GM12878 (cell line): ENCODE data around the gene PTPRD. TPM values are rescaled to one million over a fixed set of nuclear protein-coding genes. Genes with fewer than 3 reads are reported as not detected.

Experiments
- ATAC-seq: fragments of 200-7000 bp; cut with Tn5 transposase; 3 replicates; pipeline ENCODE4 v1.9.1; 2020; ENCODE audit warnings: mild to moderate bottlenecking, moderate library complexity
- BruUV-seq: library from RNA; stranded (reverse); fragments of 400-500 nt; replicated peaks from 2 replicates; lab custom pipeline; 2021; lab: Mats Ljungman, UMichigan
- CTCF ChIA-PET: fragments of 300-600 bp; sonication (Branson Sonifier 250); formaldehyde crosslinking; extraction: SDS; loops from one replicate; lab custom pipeline; 2021; ENCODE audit warnings: inconsistent platforms; lab: Yijun Ruan, JAX
- POLR2A ChIA-PET: fragments of 350-600 bp; formaldehyde crosslinking; extraction: SDS; loops from one replicate; lab custom pipeline; 2021; ENCODE audit warnings: inconsistent platforms; lab: Charles Lee
- RAD21 ChIA-PET: fragments of 300-600 bp; sonication (Branson Sonifier 250); formaldehyde crosslinking; loops from one replicate; lab custom pipeline; 2023; ENCODE audit warnings: antibody characterized with exemption; ENCODE audit not compliant: unreplicated experiment; lab: Charles Lee
- SMC1A ChIA-PET: fragments of 300-600 bp; sonication (Branson Sonifier 250); formaldehyde crosslinking; loops from one replicate; lab custom pipeline; 2023; ENCODE audit not compliant: unreplicated experiment, uncharacterized antibody; lab: Charles Lee
- DNase-seq: peaks from one replicate; pipeline ENCODE4 v3.0.0-alpha.2; 2011; ENCODE audit warnings: low read depth, low spot score
- FAIRE-seq: peaks from 3 replicates; lab custom pipeline; 2011; peaks lifted over from hg19 to GRCh38; lab: Jason Lieb, UNC
- H2AFZ ChIP-seq: 2 replicates; pipeline ENCODE4 v1.6.0; 2011; ENCODE audit warnings: low read depth, low read length, control low read depth; ENCODE audit not compliant: control insufficient read depth
- H3K27ac ChIP-seq: 2 replicates; pipeline ENCODE4 v1.5.1; 2011; ENCODE audit warnings: control low read depth; ENCODE audit not compliant: control insufficient read depth, insufficient read depth
- H3K27me3 ChIP-seq, 2 experiments: replicated peaks in 1 of 2; 2 replicates each; pipeline versions ENCODE4 v1.6.0 to v1.6.1; 2011; ENCODE audit warnings: low read length in 1 of 2; ENCODE audit not compliant: control insufficient read depth in 2 of 2, insufficient read depth in 2 of 2
- H3K36me3 ChIP-seq, 2 experiments: 2 replicates each; pipeline ENCODE4 v1.5.1; 2011; ENCODE audit warnings: low read length in 1 of 2; ENCODE audit not compliant: control insufficient read depth in 2 of 2, insufficient read depth in 2 of 2
- H3K4me1 ChIP-seq: 2 replicates; pipeline ENCODE4 v1.6.1; 2011; ENCODE audit warnings: mild to moderate bottlenecking, low read length, moderate library complexity, mixed read lengths; ENCODE audit not compliant: control insufficient read depth, insufficient read depth
- H3K4me2 ChIP-seq: 2 replicates; pipeline ENCODE4 v1.6.0; 2011; ENCODE audit warnings: control low read depth; ENCODE audit not compliant: control insufficient read depth, insufficient read depth
- H3K4me3 ChIP-seq: fragments of 200-600 bp; sonication (generic); 2 replicates; pipeline ENCODE4 v1.5.1; 2016
- H3K79me2 ChIP-seq: 2 replicates; pipeline ENCODE4 v1.6.0; 2011; ENCODE audit warnings: low read length; ENCODE audit not compliant: control insufficient read depth, insufficient read depth
- H3K9ac ChIP-seq: 2 replicates; pipeline ENCODE4 v1.8.0; 2011; ENCODE audit warnings: low read length, control low read depth, mixed read lengths; ENCODE audit not compliant: control insufficient read depth, insufficient read depth
- H3K9me3 ChIP-seq: replicated peaks from 3 replicates; pipeline ENCODE4 v1.5.1; 2011; ENCODE audit warnings: mild to moderate bottlenecking, low read length; ENCODE audit not compliant: control insufficient read depth, insufficient read depth
- H4K20me1 ChIP-seq: 2 replicates; pipeline ENCODE4 v1.6.0; 2011; ENCODE audit not compliant: control insufficient read depth, insufficient read depth
- ATF7 ChIP-seq: fragments of 450-650 bp; IDR thresholded peaks from 2 replicates; pipeline ENCODE4 v1.6.1; 2016; ENCODE audit warnings: low read depth, mild to moderate bottlenecking
- CREB1 ChIP-seq: IDR thresholded peaks from 2 replicates; pipeline ENCODE4 v1.6.1; 2012; ENCODE audit warnings: low read depth, mild to moderate bottlenecking, inconsistent platforms
- EGR1 ChIP-seq, 2 experiments: IDR thresholded peaks; 1 replicate in 1 of 2; 2 replicates in 1 of 2; pipeline ENCODE4 v1.6.1; 2011 to 2012; ENCODE audit warnings: low read depth in 2 of 2, low read length in 2 of 2, borderline replicate concordance in 1 of 2, mild to moderate bottlenecking in 1 of 2, moderate library complexity in 1 of 2
- LARP7 ChIP-seq: fragments of 450-650 bp; IDR thresholded peaks from 2 replicates; pipeline ENCODE4 v1.6.1; 2017; ENCODE audit warnings: mild to moderate bottlenecking
- MTA3 ChIP-seq: IDR thresholded peaks from 2 replicates; pipeline ENCODE4 v1.6.1; 2012; ENCODE audit warnings: low read length, inconsistent platforms, borderline replicate concordance
- NKRF ChIP-seq: fragments of 450-650 bp; conservative IDR thresholded peaks from 2 replicates; pipeline ENCODE4 v1.6.1; 2017; ENCODE audit warnings: mild to moderate bottlenecking, moderate library complexity
- POLR2AphosphoS5 ChIP-seq: IDR thresholded peaks from 2 replicates; pipeline ENCODE4 v1.6.1; 2011; ENCODE audit warnings: mild to moderate bottlenecking, low read length, inconsistent platforms
- RAD51 ChIP-seq: fragments of 450-650 bp; IDR thresholded peaks from 2 replicates; pipeline ENCODE4 v1.6.1; 2016; ENCODE audit warnings: moderate library complexity, mild to moderate bottlenecking, inconsistent platforms
- RELB ChIP-seq: fragments of 450-650 bp; IDR thresholded peaks from 2 replicates; pipeline ENCODE4 v1.6.1; 2017; ENCODE audit warnings: low read depth, mild to moderate bottlenecking, moderate library complexity
- RFX5 ChIP-seq: IDR thresholded peaks from 2 replicates; pipeline ENCODE4 v1.6.1; 2011; ENCODE audit warnings: low read depth, low read length, improper control_type of control experiment
- SMAD1 ChIP-seq: fragments of 450-650 bp; IDR thresholded peaks from 2 replicates; pipeline ENCODE4 v1.6.1; 2018; ENCODE audit warnings: mild to moderate bottlenecking, low read depth; ENCODE audit not compliant: partially characterized antibody
- SRF ChIP-seq, 2 experiments: IDR thresholded peaks; 2 replicates each; pipeline ENCODE4 v1.6.1; 2011; ENCODE audit warnings: low read depth in 2 of 2, low read length in 2 of 2, mild to moderate bottlenecking in 1 of 2, moderate library complexity in 1 of 2
- TBL1XR1 ChIP-seq: IDR thresholded peaks from 2 replicates; pipeline ENCODE4 v1.6.1; 2012; ENCODE audit warnings: low read depth, low read length, improper control_type of control experiment
- YY1 ChIP-seq: IDR thresholded peaks from 2 replicates; pipeline ENCODE4 v1.6.1; 2011; ENCODE audit warnings: low read depth, mild to moderate bottlenecking, low read length
- ZNF24 ChIP-seq: fragments of 450-650 bp; IDR thresholded peaks from 2 replicates; pipeline ENCODE4 v1.6.1; 2017; ENCODE audit warnings: antibody characterized with exemption, mild to moderate bottlenecking
- WGBS: methylation state at CpG from one replicate; pipeline ENCODE4 v1.1.6; 2016; ENCODE audit warnings: low lambda C conversion rate; ENCODE audit not compliant: insufficient replicate concordance, insufficient coverage; ENCODE audit errors: missing lambda C conversion rate; 5-methylcytosine and 5-hydroxymethylcytosine counted together
- in situ Hi-C: fragments of 300-500 bp; cut with MboI; formaldehyde crosslinking; loops from 9 replicates; pipeline ENCODE4 v1.14.3; 2018; ENCODE audit warnings: mixed read lengths
- intact Hi-C: fragments of 100-400 bp; cut with micrococcal nuclease; formaldehyde crosslinking; loops from one replicate; pipeline ENCODE4 v1.14.2; 2022; ENCODE audit not compliant: unreplicated experiment
- polyA plus RNA-seq, 11 experiments: library from polyadenylated mRNA; depleted of rRNA in 4 of 11; unstranded in 6 of 11; stranded (reverse) in 5 of 11; fragments of >200 nt; fragmentation: Nextera tagmentation in 4 of 11; fragmentation: Illumina TruSeq in 1 of 11; extraction: Ambion mirVana in 4 of 11; extraction: Trizol in 1 of 11; gene quantifications; 1 replicate in 1 of 11; 2 replicates in 10 of 11; pipeline versions ENCODE4 v1.2.1 to v1.2.3, GENCODE V29; 2011 to 2016; ENCODE audit warnings: inconsistent platforms in 2 of 11, missing spikeins in 2 of 11, low read depth in 1 of 11
- total RNA-seq, 4 experiments: library from RNA; depleted of rRNA in 3 of 4; stranded (reverse); fragments of >200 nt in 3 of 4; fragmentation: Illumina TruSeq in 1 of 4; extraction: Trizol in 1 of 4; gene quantifications; 2 replicates each; pipeline versions ENCODE4 v1.2.1 to v1.2.3, GENCODE V29; 2013 to 2021

Gene PTPRD
- total and polyA plus RNA-seq, 10 of the 15 experiments (the other 5 are each of a cell fraction or from before 2014, with no cell fraction given), result under 0.01 to 0.05 (median 0.01) TPM; not detected in 7

GRCh38 chr9:10251490-10251889 is 361.3 kb downstream of the PTPRD start:
- no peak overlapping the region for H3K4me3 ChIP-seq
- no peak overlapping the region for H3K27ac ChIP-seq
- H3K27me3 ChIP-seq, result no peaks in the 10 kb centered on the region
- intact Hi-C loops, result loop anchor here (10.0 kb wide), 1 partner anchor 63 kb away; no protein-coding TSS in a partner anchor
- DNase-seq (no peak), ATAC-seq (no peak), FAIRE-seq (no peak)
- POLR2A ChIA-PET, result interaction anchor here (0.6 kb wide), 1 partner anchor 172 kb away, joined by 7 read pairs; no protein-coding TSS in a partner anchor
- no peaks in the 10 kb centered on the region for H4K20me1 ChIP-seq
- H3K9ac ChIP-seq, result no peak overlapping the region
- H3K9me3 ChIP-seq, result no peaks in the 10 kb centered on the region
- 68% methylated on average over 1 of the region's 1 CpG for WGBS
- in situ Hi-C loops, result no loop called here
- TF ChIP-seq ZNF24 (no peak), RAD51 (no peak), POLR2AphosphoS5 (no peak)
- no peaks in the 10 kb centered on the region for H3K36me3 ChIP-seq
- BruUV-seq, result no TSS peak
- H3K4me2 ChIP-seq, result no peak overlapping the region
- RAD21 ChIA-PET, result no interaction called here
- SMC1A ChIA-PET, result no interaction called here
- H2AFZ ChIP-seq, result no peak overlapping the region
- no peaks in the 10 kb centered on the region for H3K4me1 ChIP-seq
- CTCF ChIA-PET, result no interaction called here
- H3K79me2 ChIP-seq, result no peaks in the 10 kb centered on the region

DNA sequence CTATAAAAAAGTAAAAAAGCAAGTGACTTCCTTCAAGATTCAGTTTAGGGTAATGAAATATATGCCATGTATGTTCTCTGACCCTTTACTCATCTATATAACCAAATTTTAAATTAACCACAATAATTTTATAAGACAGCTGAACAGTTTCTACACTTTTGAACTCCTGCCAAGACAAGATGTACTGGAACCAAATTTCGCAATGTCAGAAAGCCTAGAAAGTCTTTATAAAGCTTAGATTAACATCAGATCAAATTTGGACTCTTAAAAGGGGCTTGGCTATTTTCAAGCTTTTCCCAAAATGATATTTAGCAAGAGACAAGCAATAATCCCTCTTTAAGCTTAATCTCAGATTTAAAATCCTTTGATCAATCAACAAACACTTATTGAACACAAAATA is 362.6 kb downstream of the PTPRD start:
- ChIA-PET POLR2A (no interaction called here), SMC1A (no interaction called here), CTCF (interaction anchor here (1.2 kb wide), 1 partner anchor 183 kb away, joined by 3 read pairs; no protein-coding TSS in a partner anchor), RAD21 (no interaction called here)
- H3K4me2 ChIP-seq, result no peak overlapping the region
- no peaks in the 10 kb centered on the region for H3K79me2 ChIP-seq
- no peak for ATAC-seq
- H3K4me3 ChIP-seq, result no peak overlapping the region
- H3K9me3 ChIP-seq, result no peaks in the 10 kb centered on the region
- H3K36me3 ChIP-seq, result no peaks in the 10 kb centered on the region
- H2AFZ ChIP-seq, result no peak overlapping the region
- intact Hi-C loops, result loop anchor here (10.0 kb wide), 1 partner anchor 65 kb away; no protein-coding TSS in a partner anchor
- in situ Hi-C loops, result no loop called here
- no peaks in the 10 kb centered on the region for H4K20me1 ChIP-seq
- FAIRE-seq, result no peak
- BruUV-seq, result no TSS peak
- no peak for DNase-seq
- 4% methylated on average over 1 of the region's 1 CpG for WGBS
- H3K9ac ChIP-seq, result no peak overlapping the region
- no peaks in the 10 kb centered on the region for H3K4me1 ChIP-seq
- no peak overlapping the region for H3K27ac ChIP-seq
- no peaks in the 10 kb centered on the region for H3K27me3 ChIP-seq
- no peak for TF ChIP-seq ATF7
- TF ChIP-seq TBL1XR1, result no peak
- no peak for TF ChIP-seq LARP7
- TF ChIP-seq MTA3, result no peak
- TF ChIP-seq NKRF, result no peak
- TF ChIP-seq SRF (IDR thresholded peaks at IDR 0.05; ENCODE audit: low read depth in 2 of 2, low read length in 2 of 2), result no peak
- no peak for TF ChIP-seq CREB1
- no peak for TF ChIP-seq RELB
- no peak for TF ChIP-seq EGR1 (IDR thresholded peaks at IDR 0.05; ENCODE audit: borderline replicate concordance in 1 of 2, low read depth in 2 of 2, low read length in 2 of 2)
- TF ChIP-seq RFX5, result no peak
- no peak for TF ChIP-seq SMAD1
- no peak for TF ChIP-seq YY1
